Nephron (organoid): Measurements from ENCODE around the gene TAF5.
"Not testable (repeated sequence)": the region's sequence is repeated elsewhere in the genome, so short reads cannot be mapped to it uniquely, and the experiment has no call there.

Experiments used
- H3K27ac Mint-ChIP-seq, 3 experiments: 2 replicates each; pipeline ENCODE4 v1.8.0; 2020; ENCODE audit warnings: mixed read lengths in 3 of 3, mild to moderate bottlenecking in 2 of 3, moderate library complexity in 1 of 3
- H3K27me3 Mint-ChIP-seq: 2 replicates; pipeline ENCODE4 v1.8.0; 2021; ENCODE audit warnings: low read depth, mild to moderate bottlenecking, moderate library complexity, mixed read lengths
- H3K36me3 Mint-ChIP-seq: 2 replicates; pipeline ENCODE4 v1.8.0; 2020; ENCODE audit warnings: low read depth, mixed read lengths
- H3K4me1 Mint-ChIP-seq: 2 replicates; pipeline ENCODE4 v1.8.0; 2020; ENCODE audit warnings: mixed read lengths
- H3K4me3 Mint-ChIP-seq, 3 experiments: 2 replicates each; pipeline ENCODE4 v1.8.0; 2020; ENCODE audit warnings: mild to moderate bottlenecking in 3 of 3, mixed read lengths in 3 of 3, moderate library complexity in 2 of 3
- H3K9me3 Mint-ChIP-seq: 2 replicates; pipeline ENCODE4 v1.8.0; 2020; ENCODE audit warnings: mixed read lengths
- TF ChIP-seq, protein P1 (sequence below), 3 experiments: fragments of 200-600 bp; sonication (generic); IDR thresholded peaks; one replicate each; pipeline ENCODE4 v1.5.0; 2021; ENCODE audit warnings: antibody characterized with exemption in 3 of 3; ENCODE audit not compliant: unreplicated experiment in 3 of 3

Gene TAF5

DNA sequence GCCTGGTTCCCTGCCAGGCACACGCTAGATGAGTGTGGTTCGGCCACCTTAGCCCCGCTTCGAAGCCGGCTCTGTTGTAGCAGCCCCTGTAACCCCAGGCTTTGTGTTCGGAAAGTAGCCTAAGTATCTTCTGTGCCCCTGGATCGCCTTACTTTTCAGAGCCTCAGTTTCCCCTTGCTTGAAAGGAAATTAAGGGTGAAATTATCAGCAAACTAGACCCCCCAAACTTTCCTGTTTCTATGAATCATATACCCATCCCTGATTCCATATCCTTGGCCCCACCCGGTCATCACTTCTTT is 29.0 kb downstream of the TAF5 start:
- H3K4me3 Mint-ChIP-seq = peak overlapping the region; percentile 97 to 99 (median 99)
- H3K27ac Mint-ChIP-seq = peak overlapping the region; percentile 96 to 99 (median 98)
- H3K9me3 Mint-ChIP-seq = no peaks in the 10 kb centered on the region
- H3K36me3 Mint-ChIP-seq = peaks cover 44% of the 10 kb centered on the region
- H3K27me3 Mint-ChIP-seq = no peaks in the 10 kb centered on the region
- TF ChIP-seq, protein P1, sequence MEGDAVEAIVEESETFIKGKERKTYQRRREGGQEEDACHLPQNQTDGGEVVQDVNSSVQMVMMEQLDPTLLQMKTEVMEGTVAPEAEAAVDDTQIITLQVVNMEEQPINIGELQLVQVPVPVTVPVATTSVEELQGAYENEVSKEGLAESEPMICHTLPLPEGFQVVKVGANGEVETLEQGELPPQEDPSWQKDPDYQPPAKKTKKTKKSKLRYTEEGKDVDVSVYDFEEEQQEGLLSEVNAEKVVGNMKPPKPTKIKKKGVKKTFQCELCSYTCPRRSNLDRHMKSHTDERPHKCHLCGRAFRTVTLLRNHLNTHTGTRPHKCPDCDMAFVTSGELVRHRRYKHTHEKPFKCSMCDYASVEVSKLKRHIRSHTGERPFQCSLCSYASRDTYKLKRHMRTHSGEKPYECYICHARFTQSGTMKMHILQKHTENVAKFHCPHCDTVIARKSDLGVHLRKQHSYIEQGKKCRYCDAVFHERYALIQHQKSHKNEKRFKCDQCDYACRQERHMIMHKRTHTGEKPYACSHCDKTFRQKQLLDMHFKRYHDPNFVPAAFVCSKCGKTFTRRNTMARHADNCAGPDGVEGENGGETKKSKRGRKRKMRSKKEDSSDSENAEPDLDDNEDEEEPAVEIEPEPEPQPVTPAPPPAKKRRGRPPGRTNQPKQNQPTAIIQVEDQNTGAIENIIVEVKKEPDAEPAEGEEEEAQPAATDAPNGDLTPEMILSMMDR (IDR thresholded peaks at IDR 0.05; ENCODE audit: unreplicated experiment in 3 of 3) = no peak
- H3K4me1 Mint-ChIP-seq = peaks cover 52% of the 10 kb centered on the region

DNA sequence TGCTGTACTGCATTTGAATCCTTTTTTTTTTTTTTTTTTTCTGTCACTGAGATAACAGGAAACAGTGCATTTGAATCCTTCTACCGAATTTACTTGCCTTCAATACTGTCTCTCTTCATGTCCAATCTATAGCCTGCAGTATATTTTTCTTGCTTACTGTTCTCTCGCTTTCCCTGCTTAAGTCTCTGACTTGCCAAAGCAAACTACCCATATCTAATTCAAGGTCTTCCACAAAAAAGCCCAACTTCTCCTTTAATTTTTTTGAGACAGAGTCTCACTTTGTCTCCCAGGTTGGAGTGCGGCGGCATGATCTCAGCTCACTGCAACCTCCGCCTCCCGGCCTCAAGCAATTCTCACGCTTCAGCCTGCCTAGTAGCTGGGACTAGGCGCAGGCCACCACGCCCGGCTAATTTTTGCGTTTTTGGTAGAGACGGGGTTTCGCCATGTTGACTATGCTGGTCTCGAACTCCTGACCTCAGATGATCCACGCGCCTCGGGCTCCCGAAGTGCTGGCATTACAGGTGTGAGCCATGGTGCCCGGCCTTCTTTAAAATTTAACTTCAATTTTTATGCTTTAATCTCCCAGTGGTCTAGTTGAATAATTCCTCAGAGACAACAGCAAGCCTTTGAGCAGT is 29.5 kb downstream of the TAF5 start:
- Mint-ChIP-seq H3K4me1 (peaks cover 52% of the 10 kb centered on the region), H3K27me3 (no peaks in the 10 kb centered on the region), H3K4me3 (peak overlapping the region; percentile 97 to 99 (median 99)), H3K36me3 (peaks cover 39% of the 10 kb centered on the region), H3K9me3 (no peaks in the 10 kb centered on the region), H3K27ac (peak overlapping the region; percentile 96 to 99 (median 98))
- TF ChIP-seq, protein P1 (IDR thresholded peaks at IDR 0.05; ENCODE audit: unreplicated experiment in 3 of 3) = no peak

DNA sequence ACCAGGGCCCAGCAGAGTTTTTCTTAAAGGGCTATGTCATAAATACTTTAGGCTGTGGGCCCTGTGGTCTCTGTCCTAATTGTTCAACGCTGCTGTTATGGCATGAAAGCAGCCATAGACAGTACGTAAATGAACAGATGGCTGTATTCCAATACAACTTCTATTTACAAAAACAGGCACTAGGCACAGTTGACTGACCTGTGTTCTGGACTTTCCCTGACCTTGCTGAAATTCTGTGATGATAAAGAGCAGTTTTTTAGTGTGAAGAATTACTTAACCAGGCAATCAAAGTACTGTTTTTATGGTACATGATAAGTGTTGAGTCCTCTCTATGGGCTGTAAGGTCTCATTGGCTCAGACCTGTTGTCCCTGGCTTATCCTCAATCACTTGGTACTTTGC is 45.8 kb downstream of the TAF5 start:
- TF ChIP-seq, protein P1 (IDR thresholded peaks at IDR 0.05; ENCODE audit: unreplicated experiment in 3 of 3) = no peak
- Mint-ChIP-seq H3K27ac (no peak overlapping the region), H3K36me3 (peaks cover 80% of the 10 kb centered on the region), H3K4me3 (no peak overlapping the region), H3K4me1 (no peaks in the 10 kb centered on the region), H3K9me3 (no peaks in the 10 kb centered on the region), H3K27me3 (no peaks in the 10 kb centered on the region)

DNA sequence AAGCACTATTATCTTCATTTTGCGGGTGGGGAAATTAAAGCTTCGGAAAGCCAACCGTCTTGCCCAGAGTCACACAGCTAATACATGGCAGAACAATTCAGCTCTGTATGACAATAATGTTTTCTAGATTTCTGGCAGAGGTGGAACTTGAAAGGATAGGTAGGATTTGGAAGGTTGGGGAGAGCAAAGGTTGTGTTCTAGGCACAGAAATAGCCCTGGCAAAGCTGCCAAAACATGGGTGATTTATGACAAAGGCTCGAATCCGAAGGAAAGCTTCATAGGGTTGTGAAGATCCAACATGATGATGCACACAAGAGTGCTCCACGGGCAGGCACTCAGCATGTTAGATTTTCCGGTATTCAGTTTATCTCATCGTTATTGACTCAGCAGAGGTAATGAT is 47.8 kb downstream of the TAF5 start:
- Mint-ChIP-seq H3K27ac (no peak overlapping the region), H3K36me3 (peaks cover 80% of the 10 kb centered on the region), H3K4me1 (no peaks in the 10 kb centered on the region), H3K4me3 (no peak overlapping the region), H3K27me3 (no peaks in the 10 kb centered on the region), H3K9me3 (no peaks in the 10 kb centered on the region)
- TF ChIP-seq, protein P1 (IDR thresholded peaks at IDR 0.05; ENCODE audit: unreplicated experiment in 3 of 3) = no peak

DNA sequence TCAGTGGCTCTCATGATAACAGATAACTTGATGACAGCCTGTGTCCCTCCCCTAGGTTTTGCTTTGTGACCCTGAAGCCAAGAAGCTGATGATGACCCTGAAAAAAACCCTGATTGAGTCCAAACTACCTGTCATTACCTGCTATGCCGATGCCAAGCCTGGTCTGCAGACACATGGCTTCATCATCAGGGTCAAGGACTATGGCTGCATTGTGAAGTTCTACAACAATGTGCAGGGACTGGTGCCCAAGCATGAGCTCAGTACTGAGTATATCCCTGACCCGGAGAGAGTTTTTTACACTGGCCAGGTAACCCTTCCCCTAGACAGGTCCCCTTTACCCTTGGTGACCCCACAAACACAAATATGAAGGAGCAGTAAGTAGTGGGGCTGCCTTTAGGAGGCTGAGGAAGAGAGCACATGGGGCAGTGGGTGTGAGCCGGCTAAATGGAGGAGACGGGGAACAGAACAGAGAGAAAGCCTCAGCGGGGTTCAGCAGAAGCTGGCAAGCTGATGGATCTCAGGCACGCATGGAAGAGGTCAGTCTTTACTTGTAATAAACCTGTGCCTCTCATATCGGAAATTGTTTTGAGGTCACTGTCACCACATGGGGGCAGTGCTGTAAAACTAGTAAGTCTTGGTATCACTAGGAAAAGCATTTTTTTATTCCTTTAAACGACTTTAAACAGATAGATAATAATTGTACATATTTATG is 48.8 kb downstream of the TAF5 start:
- TF ChIP-seq, protein P1 (IDR thresholded peaks at IDR 0.05; ENCODE audit: unreplicated experiment in 3 of 3) = peak; percentile 61 to 72 (median 63)
- Mint-ChIP-seq H3K4me1 (no peaks in the 10 kb centered on the region), H3K36me3 (peaks cover 83% of the 10 kb centered on the region), H3K27ac (no peak overlapping the region), H3K4me3 (no peak overlapping the region), H3K27me3 (no peaks in the 10 kb centered on the region), H3K9me3 (no peaks in the 10 kb centered on the region)

DNA sequence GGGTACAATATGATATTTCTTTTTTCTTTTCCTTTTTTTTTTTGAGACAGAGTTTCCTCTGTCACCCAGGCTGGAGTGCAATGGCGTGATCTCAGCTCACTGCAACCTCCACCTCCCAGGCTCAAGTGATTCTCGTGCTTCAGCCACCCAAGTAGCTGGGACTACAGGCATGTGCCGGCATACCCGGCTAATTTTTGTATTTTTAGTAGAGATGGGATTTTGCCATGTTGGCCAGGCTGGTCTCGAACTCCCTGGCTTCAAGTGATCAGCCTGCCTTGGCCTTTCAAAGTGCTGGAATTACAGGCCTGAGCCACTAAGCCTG is 49.3 kb downstream of the TAF5 start:
- H3K36me3 Mint-ChIP-seq = peaks cover 81% of the 10 kb centered on the region
- not testable (repeated sequence) for H3K4me3 Mint-ChIP-seq, H3K9me3 Mint-ChIP-seq, H3K4me1 Mint-ChIP-seq, H3K27me3 Mint-ChIP-seq, H3K27ac Mint-ChIP-seq
